HFFc6 (cell line): ENCODE measurements around the gene DAP. TPM values are rescaled to one million over a fixed set of nuclear protein-coding genes. Genes with fewer than 3 reads are reported as not detected.
A peak's percentile ranks its signal among the peaks of the same experiment; 100 is the strongest.

Experiments
- DNase-seq: peaks from one replicate; pipeline ENCODE4 v3.0.0-alpha.2; 2018
- H3K27ac Mint-ChIP-seq: 2 replicates; pipeline ENCODE4 v1.8.0; 2020; ENCODE audit warnings: mild to moderate bottlenecking, mixed read lengths
- H3K27me3 Mint-ChIP-seq: 2 replicates; pipeline ENCODE4 v1.8.0; 2021; ENCODE audit warnings: mild to moderate bottlenecking, moderate library complexity, mixed read lengths; ENCODE audit not compliant: insufficient read depth
- H3K36me3 Mint-ChIP-seq: 2 replicates; pipeline ENCODE4 v1.8.0; 2021; ENCODE audit warnings: low read depth, mixed read lengths
- H3K4me1 Mint-ChIP-seq: 2 replicates; pipeline ENCODE4 v1.8.0; 2020; ENCODE audit warnings: low read depth, mixed read lengths
- H3K4me3 Mint-ChIP-seq: 2 replicates; pipeline ENCODE4 v1.8.0; 2020; ENCODE audit warnings: mild to moderate bottlenecking, moderate library complexity, mixed read lengths
- H3K9me3 Mint-ChIP-seq: 2 replicates; pipeline ENCODE4 v1.8.0; 2020; ENCODE audit warnings: mild to moderate bottlenecking, mixed read lengths
- total RNA-seq, 6 experiments: library from RNA; stranded (reverse); fragmentation: NEBNext Ultra II Directional; extraction: Animal tissue kit (Norgen Biotek cat#: 25700); gene quantifications; 2 replicates in 1 of 6; 3 replicates in 5 of 6; pipeline ENCODE4 v1.2.3, GENCODE V29; 2021
- TF ChIP-seq, protein P1 (sequence below): fragments of 200-600 bp; sonication (generic); IDR thresholded peaks from 2 replicates; pipeline ENCODE4 v1.5.0; 2021; ENCODE audit warnings: antibody characterized with exemption, mild to moderate bottlenecking

Gene DAP
- total RNA-seq, 6 experiments from 2014 or later: 255 to 357 (median 285) TPM

DNA sequence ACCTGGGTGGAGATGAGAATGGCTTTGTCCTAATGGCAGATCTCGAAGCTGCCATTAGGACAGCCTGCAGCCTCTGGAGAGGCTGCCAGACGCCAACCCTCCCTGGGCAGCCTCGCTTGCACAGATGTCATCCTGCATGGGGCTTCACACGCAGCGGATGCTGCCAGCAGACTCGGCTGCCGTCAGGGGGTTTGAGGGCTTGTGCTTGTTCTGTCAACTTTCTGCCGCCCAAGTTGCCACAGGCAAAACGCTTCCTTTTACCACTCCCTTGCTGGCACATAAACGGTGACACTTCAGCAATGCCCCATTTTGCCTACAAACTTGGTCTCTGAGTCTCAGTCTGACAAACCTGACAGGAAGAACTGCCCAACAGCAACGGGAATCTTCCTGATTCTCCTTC is 24.7 kb downstream of the DAP start:
- Mint-ChIP-seq H3K36me3 (peaks cover 65% of the 10 kb centered on the region), H3K4me3 (no peak overlapping the region), H3K27ac (no peak overlapping the region), H3K9me3 (peaks cover 16% of the 10 kb centered on the region), H3K4me1 (peaks cover 54% of the 10 kb centered on the region), H3K27me3 (peaks cover 2% of the 10 kb centered on the region; the same call in 1 of the 2 replicates)
- DNase-seq: no peak
- TF ChIP-seq, protein P1, sequence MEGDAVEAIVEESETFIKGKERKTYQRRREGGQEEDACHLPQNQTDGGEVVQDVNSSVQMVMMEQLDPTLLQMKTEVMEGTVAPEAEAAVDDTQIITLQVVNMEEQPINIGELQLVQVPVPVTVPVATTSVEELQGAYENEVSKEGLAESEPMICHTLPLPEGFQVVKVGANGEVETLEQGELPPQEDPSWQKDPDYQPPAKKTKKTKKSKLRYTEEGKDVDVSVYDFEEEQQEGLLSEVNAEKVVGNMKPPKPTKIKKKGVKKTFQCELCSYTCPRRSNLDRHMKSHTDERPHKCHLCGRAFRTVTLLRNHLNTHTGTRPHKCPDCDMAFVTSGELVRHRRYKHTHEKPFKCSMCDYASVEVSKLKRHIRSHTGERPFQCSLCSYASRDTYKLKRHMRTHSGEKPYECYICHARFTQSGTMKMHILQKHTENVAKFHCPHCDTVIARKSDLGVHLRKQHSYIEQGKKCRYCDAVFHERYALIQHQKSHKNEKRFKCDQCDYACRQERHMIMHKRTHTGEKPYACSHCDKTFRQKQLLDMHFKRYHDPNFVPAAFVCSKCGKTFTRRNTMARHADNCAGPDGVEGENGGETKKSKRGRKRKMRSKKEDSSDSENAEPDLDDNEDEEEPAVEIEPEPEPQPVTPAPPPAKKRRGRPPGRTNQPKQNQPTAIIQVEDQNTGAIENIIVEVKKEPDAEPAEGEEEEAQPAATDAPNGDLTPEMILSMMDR: no peak

GRCh38 chr5:10735569-10736276 is 25.3 kb downstream of the DAP start:
- Mint-ChIP-seq H3K36me3 (peaks cover 59% of the 10 kb centered on the region), H3K27me3 (peaks cover 2% of the 10 kb centered on the region; the same call in 1 of the 2 replicates), H3K4me3 (no peak overlapping the region), H3K9me3 (peaks cover 10% of the 10 kb centered on the region), H3K4me1 (peaks cover 54% of the 10 kb centered on the region), H3K27ac (no peak overlapping the region)
- TF ChIP-seq, protein P1: no peak
- no peak for DNase-seq

DNA sequence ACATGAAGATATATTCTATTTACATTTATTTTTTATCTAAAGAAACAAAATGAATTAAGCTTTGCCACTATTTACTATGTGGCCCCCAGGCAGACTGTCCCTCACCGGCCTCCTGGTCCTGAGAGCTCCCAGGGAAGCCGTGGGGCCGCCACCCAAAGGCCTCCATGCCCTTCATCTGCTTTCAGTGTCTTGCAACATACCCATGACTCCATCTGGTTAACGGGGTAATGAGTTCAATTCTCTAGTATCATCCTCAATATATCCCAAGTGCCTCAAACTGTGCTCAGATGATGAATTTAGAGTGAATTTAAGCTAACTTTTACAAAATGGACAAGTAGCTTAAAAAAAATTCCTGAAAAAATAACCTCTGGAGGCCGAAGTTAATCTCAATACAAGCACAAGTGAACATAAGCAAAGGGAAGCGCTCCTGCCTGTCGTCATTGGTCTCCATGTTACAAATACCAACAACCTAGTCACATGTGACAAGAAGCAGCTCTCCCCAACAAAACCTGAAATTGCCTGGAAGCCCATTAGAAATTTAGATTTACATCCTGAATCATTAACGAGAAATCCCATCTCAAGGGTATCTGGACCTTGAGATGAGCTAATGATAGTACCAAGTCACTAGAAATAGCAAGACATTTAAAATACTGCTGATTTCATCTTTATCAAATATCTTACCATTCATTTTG is 26.1 kb downstream of the DAP start:
- Mint-ChIP-seq H3K36me3 (peaks cover 51% of the 10 kb centered on the region), H3K27me3 (peaks cover 2% of the 10 kb centered on the region; the same call in 1 of the 2 replicates), H3K9me3 (peaks cover 2% of the 10 kb centered on the region), H3K4me1 (peaks cover 57% of the 10 kb centered on the region), H3K4me3 (no peak overlapping the region), H3K27ac (no peak overlapping the region)
- DNase-seq: no peak
- TF ChIP-seq, protein P1: no peak

- Mint-ChIP-seq H3K4me3 (no peak overlapping the region), H3K27ac (peak overlapping the region; percentile 70), H3K4me1 (peaks cover 65% of the 10 kb centered on the region), H3K9me3 (no peaks in the 10 kb centered on the region), H3K36me3 (peaks cover 46% of the 10 kb centered on the region), H3K27me3 (peaks cover 2% of the 10 kb centered on the region; the same call in 1 of the 2 replicates)
- DNase-seq: no peak
- TF ChIP-seq, protein P1: no peak
Measured at GRCh38 chr5:10734037-10734709, 26.9 kb downstream of the DAP start.

DNA sequence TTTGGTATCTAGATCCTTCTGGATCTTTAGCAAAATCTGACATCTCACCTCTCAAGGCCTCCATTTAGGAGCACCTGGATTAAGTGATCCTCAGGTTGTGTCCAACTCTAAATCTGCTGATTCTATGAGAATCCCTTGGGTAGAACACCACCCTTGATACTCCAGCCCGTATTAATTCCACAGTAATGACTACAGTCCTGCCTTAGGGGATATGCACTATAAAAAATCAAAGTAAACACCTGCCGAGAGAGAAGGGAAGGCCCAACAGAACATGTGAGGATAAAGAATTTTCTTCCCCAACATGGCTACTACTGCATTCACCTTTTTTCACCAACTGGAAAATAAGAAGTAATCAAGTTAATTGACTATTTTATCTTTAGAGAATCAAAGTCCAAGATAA is 27.6 kb downstream of the DAP start:
- H3K27ac Mint-ChIP-seq: peak overlapping the region; percentile 30

More for the DNA sequence above, 27.6 kb downstream of the DAP start:
- TF ChIP-seq, protein P1: no peak
- peaks cover 44% of the 10 kb centered on the region for H3K36me3 Mint-ChIP-seq
- H3K9me3 Mint-ChIP-seq: no peaks in the 10 kb centered on the region
- H3K27me3 Mint-ChIP-seq: no peaks in the 10 kb centered on the region; the same call in 1 of the 2 replicates
- H3K4me1 Mint-ChIP-seq: peaks cover 68% of the 10 kb centered on the region
- DNase-seq: peak; percentile 21
- H3K4me3 Mint-ChIP-seq: no peak overlapping the region
